ENCODE results near the gene RABL6. TPM values are rescaled to one million over a fixed set of nuclear protein-coding genes. Genes with fewer than 3 reads are reported as not detected.
"Not testable (repeated sequence)": the region's sequence is repeated elsewhere in the genome, so short reads cannot be mapped to it uniquely, and the experiment has no call there.

The RABL6 gene
- total and polyA plus RNA-seq, 5 experiments from 2014 or later, result 11.6 to 74.5 (median 17.2) TPM

- H3K4me3 Mint-ChIP-seq, result peak overlapping the region; percentile 79 to 93 (median 90)
- peak; percentile 73 to 74 for ATAC-seq
- H3K36me3 Mint-ChIP-seq, result no peaks in the 10 kb centered on the region
- peak; percentile 63 to 97 (median 85) for DNase-seq
- H3K27me3 Mint-ChIP-seq, result peaks cover 0 to 2% (median 0%) of the 10 kb centered on the region in 5 donors
- peak overlapping the region in 7 of 10 donors; percentile 78 to 91 (median 83) for H3K27ac Mint-ChIP-seq
- no peaks in the 10 kb centered on the region for H3K9me3 Mint-ChIP-seq
- POLR2A ChIA-PET, result interaction anchor here (1.0 to 2.8 kb wide), 12 partner anchors 7 to 235 kb away, joined by 3 to 19 read pairs (median 4); partner anchors contain the start of genes FBXW5, PAXX, RABL6 and TMEM141
- H3K4me1 Mint-ChIP-seq, result peaks cover 14 to 46% (median 34%) of the 10 kb centered on the region in 4 donors
These were observed 7.7 kb upstream of the RABL6 start for GRCh38 chr9:136799854-136800657.

GRCh38 chr9:136802321-136802720, 5.4 kb upstream of the RABL6 start:
- Mint-ChIP-seq H3K4me3 (no peak overlapping the region), H3K4me1 (peaks cover 12 to 47% (median 30%) of the 10 kb centered on the region in 4 donors), H3K9me3 (no peaks in the 10 kb centered on the region), H3K27me3 (peaks cover 0 to 2% (median 0%) of the 10 kb centered on the region in 5 donors), H3K36me3 (no peaks in the 10 kb centered on the region), H3K27ac (peak overlapping the region in 2 of 10 donors; percentile 37 to 46)
- DNase-seq, result no peak
- POLR2A ChIA-PET, result interaction anchor here (0.6 to 2.7 kb wide), 6 partner anchors 9 to 282 kb away, joined by 3 to 7 read pairs (median 4); partner anchors contain the start of gene FBXW5
- ATAC-seq, result no peak

- not testable (repeated sequence) for H3K4me3 Mint-ChIP-seq
- POLR2A ChIA-PET, result interaction anchor here (2.7 kb wide), 1 partner anchor 141 kb away, joined by 7 read pairs; the partner anchor contains the start of gene FBXW5
These were observed 4.7 kb upstream of the RABL6 start for GRCh38 chr9:136803009-136803550.

GRCh38 chr9:136803551-136804508, 3.9 kb upstream of the RABL6 start:
- DNase-seq, result no peak
- POLR2A ChIA-PET, result interaction anchor here (0.8 kb wide), 1 partner anchor 12 kb away, joined by 3 read pairs; no protein-coding TSS in a partner anchor
- H3K4me3 Mint-ChIP-seq, result peak overlapping the region in 4 of 10 donors; percentile 22 to 62 (median 36)

More at GRCh38 chr9:136803009-136803550, 4.7 kb upstream of the RABL6 start:
- Mint-ChIP-seq H3K4me1 (peaks cover 12 to 48% (median 27%) of the 10 kb centered on the region in 4 donors), H3K27ac (peak overlapping the region in 1 of 10 donors; percentile 75)
- not testable (repeated sequence) for H3K27me3 Mint-ChIP-seq, ATAC-seq, DNase-seq, H3K9me3 Mint-ChIP-seq, H3K36me3 Mint-ChIP-seq

GRCh38 chr9:136804509-136805206, 3.1 kb upstream of the RABL6 start:
- peaks cover 16 to 54% (median 38%) of the 10 kb centered on the region in 4 donors for H3K4me1 Mint-ChIP-seq
- DNase-seq, result no peak

More at GRCh38 chr9:136803551-136804508, 3.9 kb upstream of the RABL6 start:
- Mint-ChIP-seq H3K36me3 (no peaks in the 10 kb centered on the region), H3K4me1 (peaks cover 12 to 50% (median 30%) of the 10 kb centered on the region in 4 donors), H3K27ac (peak overlapping the region in 3 of 10 donors; percentile 13 to 75 (median 43)), H3K27me3 (peaks cover 0 to 2% (median 0%) of the 10 kb centered on the region in 5 donors), H3K9me3 (no peaks in the 10 kb centered on the region)
- no peak for ATAC-seq

DNA sequence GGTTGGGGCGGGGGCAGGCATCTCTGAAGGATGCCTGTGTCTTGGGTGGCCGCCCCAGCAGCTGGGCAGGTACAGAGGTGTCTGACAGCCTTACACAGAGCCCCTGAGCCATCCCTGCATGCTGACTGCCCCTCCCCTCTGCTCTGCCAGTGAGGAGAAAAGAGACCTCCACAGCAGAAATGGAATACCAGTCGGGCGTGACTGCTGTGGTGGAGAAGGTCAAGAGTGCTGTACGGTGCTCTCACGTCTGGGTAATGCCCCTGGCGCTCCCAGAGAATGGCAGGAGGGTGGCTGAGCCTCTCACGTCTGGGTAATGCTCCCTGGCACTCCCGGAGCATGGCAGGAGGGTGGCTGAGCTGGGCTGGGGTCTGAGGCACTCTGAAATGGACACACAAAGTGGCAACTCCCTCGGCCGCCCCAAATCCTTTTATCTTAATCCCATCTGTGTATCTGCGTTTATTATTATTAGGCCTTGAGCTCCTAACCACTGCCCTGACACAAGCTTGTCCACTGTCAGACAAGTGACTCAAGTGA, 2.5 kb upstream of the RABL6 start:
- no peaks in the 10 kb centered on the region for H3K9me3 Mint-ChIP-seq
- peaks cover 0 to 2% (median 0%) of the 10 kb centered on the region in 5 donors for H3K27me3 Mint-ChIP-seq

More at GRCh38 chr9:136804509-136805206, 3.1 kb upstream of the RABL6 start:
- peaks cover 0 to 2% (median 0%) of the 10 kb centered on the region in 3 donors for H3K36me3 Mint-ChIP-seq
- peaks cover 0 to 2% (median 0%) of the 10 kb centered on the region in 5 donors for H3K27me3 Mint-ChIP-seq
- no peaks in the 10 kb centered on the region for H3K9me3 Mint-ChIP-seq
- ATAC-seq, result no peak
- peak overlapping the region in 2 of 10 donors; percentile 22 to 59 for H3K4me3 Mint-ChIP-seq
- POLR2A ChIA-PET, result interaction anchor here (0.6 to 0.8 kb wide), 2 partner anchors 13 to 198 kb away, joined by 3 read pairs; no protein-coding TSS in a partner anchor
- H3K27ac Mint-ChIP-seq, result peak overlapping the region in 2 of 10 donors; percentile 13 to 43

DNA sequence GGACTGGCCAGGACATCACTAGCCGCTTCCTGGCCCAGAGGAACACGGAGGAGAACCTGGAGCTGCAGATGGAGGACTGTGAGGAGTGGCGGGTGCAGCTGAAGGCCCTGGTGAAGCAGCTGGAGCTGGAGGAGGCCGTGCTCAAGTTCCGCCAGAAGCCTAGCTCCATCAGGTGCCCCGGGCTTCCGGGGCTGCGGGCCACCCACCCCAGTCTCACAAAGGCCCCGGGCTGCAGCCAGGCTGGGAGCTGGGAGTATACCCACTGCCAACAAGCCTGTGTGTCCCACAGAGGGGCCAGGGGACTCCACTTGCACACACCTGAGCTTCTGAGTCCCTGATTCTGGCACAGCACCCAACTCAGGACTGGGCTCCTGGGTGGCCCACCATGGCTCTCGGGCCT, 1.7 kb upstream of the RABL6 start:
- POLR2A ChIA-PET, result interaction anchor here (0.9 to 4.2 kb wide), 9 partner anchors 7 to 223 kb away, joined by 3 to 44 read pairs (median 7); partner anchors contain the start of genes AJM1, C8G, FBXW5 and TMEM141
- peak overlapping the region in 7 of 10 donors; percentile 25 to 93 (median 80) for H3K27ac Mint-ChIP-seq
- peaks cover 0 to 2% (median 0%) of the 10 kb centered on the region in 5 donors for H3K27me3 Mint-ChIP-seq
- DNase-seq (no peak), ATAC-seq (no peak)
- H3K4me1 Mint-ChIP-seq, result peaks cover 16 to 46% (median 40%) of the 10 kb centered on the region in 4 donors
- peak overlapping the region; percentile 84 to 94 (median 88) for H3K4me3 Mint-ChIP-seq
- H3K9me3 Mint-ChIP-seq, result no peaks in the 10 kb centered on the region
- H3K36me3 Mint-ChIP-seq, result peaks cover 0 to 8% (median 0%) of the 10 kb centered on the region in 3 donors

More for the DNA sequence above, 2.5 kb upstream of the RABL6 start:
- peak overlapping the region in 9 of 10 donors; percentile 9 to 74 (median 51) for H3K4me3 Mint-ChIP-seq
- ATAC-seq, result no peak
- DNase-seq, result no peak
- peaks cover 18 to 53% (median 42%) of the 10 kb centered on the region in 4 donors for H3K4me1 Mint-ChIP-seq
- POLR2A ChIA-PET, result interaction anchor here (0.6 to 4.2 kb wide), 3 partner anchors 13 to 197 kb away, joined by 3 to 44 read pairs (median 6); partner anchors contain the start of genes FBXW5 and TMEM141
- H3K36me3 Mint-ChIP-seq, result peaks cover 0 to 5% (median 0%) of the 10 kb centered on the region in 3 donors
- H3K27ac Mint-ChIP-seq, result peak overlapping the region in 2 of 10 donors; percentile 11 to 34

GRCh38 chr9:136806631-136807201, 1.0 kb upstream of the RABL6 start:
- Mint-ChIP-seq H3K4me3 (peak overlapping the region; percentile 84 to 94 (median 88)), H3K9me3 (no peaks in the 10 kb centered on the region), H3K4me1 (peaks cover 16 to 42% (median 40%) of the 10 kb centered on the region in 4 donors), H3K27ac (peak overlapping the region; percentile 69 to 97 (median 91)), H3K36me3 (peaks cover 0 to 10% (median 0%) of the 10 kb centered on the region in 3 donors), H3K27me3 (peaks cover 0 to 2% (median 0%) of the 10 kb centered on the region in 5 donors)
- DNase-seq (no peak), ATAC-seq (no peak)
- POLR2A ChIA-PET, result interaction anchor here (0.9 to 4.2 kb wide), 21 partner anchors 8 to 434 kb away, joined by 3 to 44 read pairs (median 6); partner anchors contain the start of genes AJM1, C8G, CCDC183 and FBXW5

DNA sequence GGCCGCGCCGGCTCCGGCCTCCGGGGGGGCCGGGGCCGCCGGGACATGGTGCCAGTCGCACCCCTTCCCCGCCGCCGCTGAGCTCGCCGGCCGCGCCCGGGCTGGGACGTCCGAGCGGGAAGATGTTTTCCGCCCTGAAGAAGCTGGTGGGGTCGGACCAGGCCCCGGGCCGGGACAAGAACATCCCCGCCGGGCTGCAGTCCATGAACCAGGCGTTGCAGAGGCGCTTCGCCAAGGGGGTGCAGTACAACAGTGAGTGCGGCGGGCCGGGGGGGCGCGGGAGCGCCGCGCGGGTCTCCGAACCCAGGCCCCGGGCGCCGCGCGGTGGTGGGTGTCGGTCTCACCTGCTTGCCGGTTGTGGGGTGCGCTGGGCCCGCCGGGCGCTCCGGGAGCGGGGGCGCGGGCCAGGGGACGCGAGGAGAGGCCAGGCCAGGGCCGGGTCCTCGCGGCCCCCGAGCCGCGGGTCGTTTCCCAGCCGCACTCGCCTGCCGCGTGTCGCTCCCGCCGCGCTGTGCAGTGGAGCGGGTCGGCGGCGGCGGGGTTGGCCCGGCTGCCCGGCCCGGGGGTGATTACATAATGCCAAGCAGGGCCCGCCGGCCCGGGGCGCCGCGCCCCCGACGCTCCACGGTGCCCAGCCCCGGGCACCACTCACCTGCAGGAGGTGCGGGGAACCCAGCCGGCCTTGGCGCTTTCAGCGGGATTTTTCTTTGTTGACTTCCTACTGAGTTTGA, 492 bp downstream of the RABL6 start:
- Mint-ChIP-seq H3K4me1 (peaks cover 19 to 54% (median 50%) of the 10 kb centered on the region in 4 donors), H3K36me3 (peaks cover 0 to 17% (median 0%) of the 10 kb centered on the region in 3 donors), H3K4me3 (peak overlapping the region; percentile 75 to 89 (median 82)), H3K9me3 (no peaks in the 10 kb centered on the region), H3K27ac (peak overlapping the region; percentile 1 to 88 (median 74)), H3K27me3 (no peaks in the 10 kb centered on the region)
- POLR2A ChIA-PET, result interaction anchor here (0.5 to 4.2 kb wide), 21 partner anchors 9 to 432 kb away, joined by 3 to 44 read pairs (median 6); partner anchors contain the start of genes AJM1, CCDC183, MAN1B1 and PAXX
- DNase-seq (peak in 9 of 10 donors; percentile 28 to 72 (median 43)), ATAC-seq (peak; percentile 62 to 64)
